Measurements from ENCODE around the gene MISP.
"Not testable (repeated sequence)": the region's sequence is repeated elsewhere in the genome, so short reads cannot be mapped to it uniquely, and the experiment has no call there.

The MISP gene, protein sequence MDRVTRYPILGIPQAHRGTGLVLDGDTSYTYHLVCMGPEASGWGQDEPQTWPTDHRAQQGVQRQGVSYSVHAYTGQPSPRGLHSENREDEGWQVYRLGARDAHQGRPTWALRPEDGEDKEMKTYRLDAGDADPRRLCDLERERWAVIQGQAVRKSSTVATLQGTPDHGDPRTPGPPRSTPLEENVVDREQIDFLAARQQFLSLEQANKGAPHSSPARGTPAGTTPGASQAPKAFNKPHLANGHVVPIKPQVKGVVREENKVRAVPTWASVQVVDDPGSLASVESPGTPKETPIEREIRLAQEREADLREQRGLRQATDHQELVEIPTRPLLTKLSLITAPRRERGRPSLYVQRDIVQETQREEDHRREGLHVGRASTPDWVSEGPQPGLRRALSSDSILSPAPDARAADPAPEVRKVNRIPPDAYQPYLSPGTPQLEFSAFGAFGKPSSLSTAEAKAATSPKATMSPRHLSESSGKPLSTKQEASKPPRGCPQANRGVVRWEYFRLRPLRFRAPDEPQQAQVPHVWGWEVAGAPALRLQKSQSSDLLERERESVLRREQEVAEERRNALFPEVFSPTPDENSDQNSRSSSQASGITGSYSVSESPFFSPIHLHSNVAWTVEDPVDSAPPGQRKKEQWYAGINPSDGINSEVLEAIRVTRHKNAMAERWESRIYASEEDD

DNA sequence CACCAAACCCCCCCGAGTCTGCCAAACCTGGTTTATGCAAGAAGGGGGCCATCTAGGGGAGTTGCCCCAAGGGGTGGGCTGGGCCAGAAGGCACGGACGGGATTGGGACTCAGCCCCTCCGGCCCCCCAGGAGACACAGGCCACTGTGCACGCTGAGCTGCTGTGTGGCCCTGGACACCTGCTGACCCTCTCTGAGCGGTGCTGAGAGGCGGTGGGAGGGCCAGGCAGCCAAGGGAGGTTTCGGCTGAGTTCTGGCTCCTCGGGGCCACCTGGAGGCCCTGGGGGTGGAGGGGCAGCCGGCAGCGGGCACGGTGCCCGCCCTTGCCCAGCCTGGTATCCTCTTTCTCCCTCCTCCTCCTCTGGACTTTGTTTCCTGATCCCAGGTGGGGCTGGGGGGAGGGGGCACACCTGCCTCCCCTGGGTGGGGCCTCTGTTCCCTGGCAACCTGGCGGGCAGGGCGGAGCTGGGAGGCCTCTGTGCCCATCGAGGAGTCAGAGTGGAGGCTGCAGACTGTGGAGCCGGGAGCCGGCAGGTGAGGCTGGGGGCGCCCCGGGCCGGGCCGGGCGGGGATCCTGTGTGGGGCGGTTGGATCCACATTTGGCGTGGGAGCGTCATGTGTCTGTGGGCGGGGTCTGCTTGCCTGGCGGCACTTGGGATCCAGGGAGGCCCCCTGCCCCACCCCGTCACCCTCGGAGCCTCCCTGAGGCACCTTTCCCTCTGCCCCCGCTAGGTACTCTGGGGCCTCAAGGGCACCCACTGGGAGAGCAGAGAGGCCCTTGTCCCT, at the start of gene MISP:
TSS of gene MISP (plus strand) at position 473 of the 784 bp plus-strand sequence. CDS start 5,835 bp downstream, outside the sequence.
- no peak for DNase-seq

DNA sequence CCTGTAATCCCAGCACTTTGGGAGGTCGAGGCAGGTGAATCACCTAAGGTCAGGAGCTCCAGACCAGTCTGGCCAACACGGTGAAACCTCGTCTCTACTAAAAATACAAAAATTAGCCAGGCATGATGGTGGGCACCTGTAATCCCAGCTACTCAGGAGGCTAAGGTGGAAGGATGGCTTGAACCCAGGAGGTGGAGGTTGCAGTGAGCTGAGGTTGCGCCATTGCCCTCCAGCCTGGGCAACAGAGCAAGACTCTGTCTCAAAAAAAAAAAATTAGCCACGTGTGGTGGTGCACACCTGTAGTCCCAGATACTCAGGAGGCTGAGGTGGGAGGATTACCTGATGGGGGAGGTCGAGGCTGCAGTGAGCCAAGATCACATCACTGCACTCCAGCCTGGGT, 48.1 kb upstream of the MISP start:
- DNase-seq: not testable (repeated sequence)

DNA sequence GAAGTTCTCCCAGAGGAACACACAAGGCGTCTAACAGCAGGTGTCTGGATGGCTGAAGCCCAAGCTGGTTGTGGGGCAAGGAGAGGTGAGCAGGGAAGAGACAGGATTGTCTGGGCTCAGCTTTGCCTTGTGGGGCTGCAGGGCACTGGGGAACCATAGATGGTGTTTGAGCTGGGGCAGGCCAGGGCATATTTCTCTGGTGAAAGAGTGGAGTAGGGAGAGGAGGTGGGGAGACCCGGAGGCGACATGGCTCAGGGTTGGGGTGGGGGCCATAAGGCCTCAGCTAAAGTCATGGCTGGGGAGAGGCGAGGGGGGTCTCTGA, 47.6 kb upstream of the MISP start:
- no peak for DNase-seq

DNA sequence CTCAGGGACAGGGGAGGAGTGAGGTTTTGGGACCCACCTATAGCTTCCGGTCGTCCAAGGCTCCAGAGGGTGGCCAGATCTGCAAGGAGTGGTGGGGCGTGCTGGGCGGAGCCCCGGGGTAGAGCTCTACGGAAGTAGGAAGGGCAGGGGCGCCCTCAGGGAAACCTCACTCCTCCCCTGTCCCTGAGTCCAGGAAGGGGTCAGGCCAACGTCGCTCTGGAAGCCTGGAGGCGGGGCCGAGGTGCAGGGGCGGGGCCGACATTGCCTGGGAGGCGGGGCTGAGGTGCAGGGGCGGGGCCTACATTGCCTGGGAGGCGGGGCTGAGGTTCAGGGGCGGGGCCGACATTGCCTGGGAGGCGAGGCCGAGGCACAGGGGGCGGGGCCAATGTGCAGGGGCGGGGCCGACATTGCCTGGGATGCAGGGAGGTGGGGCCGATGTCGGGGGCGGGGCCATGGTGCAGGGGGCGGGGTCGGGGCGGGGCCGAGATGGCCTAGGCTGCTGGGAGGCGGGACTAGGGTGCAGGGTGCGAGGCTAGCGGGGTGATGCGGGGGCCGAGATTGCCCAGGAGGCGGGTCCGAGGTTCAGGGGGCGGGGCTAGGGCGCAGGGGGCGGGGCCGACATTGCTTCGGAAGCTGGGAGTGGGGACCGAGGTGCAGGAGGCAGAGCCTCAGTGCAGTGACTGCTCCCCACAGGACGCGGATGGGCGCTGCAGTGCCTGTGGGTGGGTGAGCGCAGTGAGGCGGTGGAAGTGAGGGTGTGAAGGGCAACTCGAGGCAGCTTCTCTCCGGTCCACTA, 47.1 kb upstream of the MISP start:
- DNase-seq: no peak

DNA sequence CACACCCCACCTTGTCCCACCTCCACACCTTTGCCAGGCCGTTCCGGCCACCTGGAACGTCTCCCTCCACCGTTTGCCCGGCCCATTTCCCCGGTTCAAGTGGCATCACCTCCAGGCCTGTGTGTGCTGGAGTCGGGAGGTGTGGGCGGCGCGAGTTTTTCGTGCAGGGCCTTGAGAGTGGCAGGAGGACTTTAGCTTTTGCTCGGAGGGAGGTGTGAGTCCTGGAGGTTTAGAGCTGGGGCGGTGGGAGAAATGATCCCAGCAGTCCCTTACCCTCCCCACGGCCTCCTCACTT, 46.5 kb upstream of the MISP start:
- no peak for DNase-seq

DNA sequence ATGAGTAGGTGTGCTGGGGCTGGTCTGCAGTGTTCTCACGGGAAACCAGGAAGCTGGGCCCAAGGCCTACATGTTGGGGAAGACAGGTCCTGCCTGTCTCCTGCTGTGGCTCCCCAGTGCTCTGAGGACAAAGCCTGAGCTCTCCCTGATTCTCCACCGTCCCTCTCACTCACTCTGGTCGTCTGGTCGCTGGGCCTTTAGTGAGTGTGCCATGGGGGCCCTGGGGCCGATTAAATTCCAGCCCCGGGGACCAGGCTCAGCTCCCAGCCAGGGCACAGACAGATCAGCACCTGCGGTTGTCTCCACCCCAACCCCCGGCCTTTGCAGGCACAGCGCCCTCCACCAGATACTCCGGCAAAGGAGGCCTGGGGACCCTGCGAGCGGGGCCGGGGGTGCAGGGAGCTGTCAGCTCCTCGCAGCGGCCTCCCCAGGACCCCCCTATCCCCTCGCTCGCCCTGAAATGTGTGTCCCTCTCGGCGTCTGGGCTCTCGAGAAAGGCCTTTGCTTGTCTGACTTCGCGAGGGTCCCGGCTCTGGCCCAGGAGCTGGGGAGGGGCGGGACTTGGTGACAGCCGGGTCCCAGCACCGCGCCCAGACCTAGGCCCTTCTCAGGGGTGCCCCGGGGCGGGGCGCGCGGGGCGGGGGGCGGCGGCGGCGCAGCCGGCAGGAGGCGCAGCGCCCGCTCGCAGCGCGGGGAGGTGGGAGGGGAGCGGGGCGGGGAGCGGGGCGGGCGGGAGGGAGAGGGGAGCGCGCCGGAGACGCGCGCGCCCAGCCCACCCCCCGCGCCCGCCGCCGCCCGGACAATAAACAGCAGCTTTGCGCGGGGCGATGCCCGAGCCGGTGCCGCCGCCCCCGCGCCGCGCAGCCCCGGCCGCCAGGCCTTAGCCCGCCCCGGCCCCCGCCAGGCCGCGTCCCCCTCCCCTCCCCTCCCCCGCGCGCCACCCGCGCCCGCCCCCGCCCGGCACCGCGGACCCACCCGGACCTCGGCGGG, 42.5 kb upstream of the MISP start, which contains the start of gene PALM:
TSS of gene PALM (plus strand) at position 782 of the 990 bp plus-strand sequence. CDS start 212 bp downstream, outside the sequence.
- DNase-seq: no peak

DNA sequence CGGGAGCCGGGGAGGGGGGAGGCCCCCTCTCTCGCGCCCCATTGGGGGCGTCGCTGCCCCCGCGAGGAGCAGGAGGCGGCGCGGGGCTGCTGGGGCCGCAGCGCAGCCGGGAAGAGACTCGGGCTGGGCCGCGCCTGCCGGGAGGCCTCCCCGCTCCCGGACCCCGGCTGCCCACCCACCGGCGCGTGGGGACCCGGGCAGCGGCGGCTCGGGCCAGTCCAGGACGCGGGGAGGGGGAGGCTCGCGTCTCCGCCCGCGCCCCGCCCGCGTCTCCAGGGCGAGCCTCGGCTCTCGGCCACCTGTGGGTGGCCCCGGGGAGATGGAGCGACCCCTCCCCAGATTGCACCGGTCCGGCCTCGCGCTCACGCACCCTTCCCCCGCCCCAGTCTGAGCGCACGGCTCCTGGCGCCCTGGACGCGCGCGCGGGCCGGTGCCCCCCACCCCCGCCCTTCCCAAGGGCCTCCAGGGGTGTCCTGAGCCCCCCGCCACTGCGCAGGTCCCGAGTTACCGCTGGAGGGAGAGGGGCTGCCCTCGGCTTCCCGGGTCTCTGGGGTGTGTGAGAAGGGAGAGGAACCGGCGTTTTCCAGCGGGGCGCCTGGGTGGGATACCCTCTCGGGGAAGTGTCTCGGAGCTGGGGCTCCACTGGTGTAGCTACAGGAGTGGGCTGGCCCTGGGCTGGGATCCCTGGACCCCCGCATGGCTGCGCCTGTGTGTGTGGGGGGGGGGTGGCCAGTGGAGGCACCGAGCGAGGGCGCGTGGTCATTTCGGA, 41.5 kb upstream of the MISP start:
- DNase-seq: no peak

DNA sequence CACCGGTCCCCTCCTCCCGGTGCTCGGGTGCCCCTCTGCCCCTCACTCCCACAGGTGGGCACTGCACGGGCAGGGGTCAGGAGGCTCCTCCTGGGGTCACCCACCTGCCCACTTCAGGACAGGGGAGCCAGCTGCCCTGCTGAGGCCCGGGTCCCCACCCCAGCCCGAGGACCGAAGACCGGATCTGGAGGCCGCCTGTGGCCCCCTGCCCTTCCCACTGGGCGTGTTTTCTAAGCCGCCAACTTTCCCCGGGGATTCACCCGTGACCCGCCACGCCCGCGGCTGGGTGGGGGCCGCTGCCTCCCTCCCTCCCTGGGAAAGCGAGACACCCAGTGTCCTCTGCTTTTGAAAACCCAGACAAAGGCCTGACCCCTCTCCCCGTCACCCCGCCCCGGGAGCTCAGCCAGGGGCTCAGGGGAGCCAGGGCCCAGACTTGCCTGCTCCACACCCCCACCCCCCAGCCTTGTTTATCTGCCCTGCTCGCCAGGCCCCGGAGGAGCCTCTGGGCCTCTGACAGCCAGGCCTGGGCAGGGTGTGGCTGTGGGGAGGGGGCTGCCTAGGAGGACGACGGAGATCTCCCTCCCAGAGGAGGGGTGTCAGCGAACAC, 40.8 kb upstream of the MISP start:
- no peak for DNase-seq

DNA sequence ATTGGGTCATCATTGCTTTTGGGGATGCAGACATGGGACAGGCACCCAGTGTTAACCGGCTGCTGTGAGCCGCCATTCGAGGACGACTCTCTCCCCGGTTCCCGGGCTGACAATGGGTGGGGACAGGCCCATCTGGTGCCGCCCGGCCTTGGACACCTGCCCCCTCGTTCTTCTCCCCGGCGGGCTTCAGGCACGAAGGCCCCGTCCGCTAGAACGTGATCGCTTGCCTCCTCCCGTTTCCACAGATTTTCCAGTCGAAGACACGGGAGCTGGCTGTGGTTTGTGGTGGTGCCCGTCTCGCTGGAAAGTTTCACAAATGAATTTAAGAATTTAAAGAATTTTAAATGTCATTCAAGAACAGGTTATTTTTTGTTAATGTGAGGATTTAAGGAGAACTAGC, 40.1 kb upstream of the MISP start:
- no peak for DNase-seq

DNA sequence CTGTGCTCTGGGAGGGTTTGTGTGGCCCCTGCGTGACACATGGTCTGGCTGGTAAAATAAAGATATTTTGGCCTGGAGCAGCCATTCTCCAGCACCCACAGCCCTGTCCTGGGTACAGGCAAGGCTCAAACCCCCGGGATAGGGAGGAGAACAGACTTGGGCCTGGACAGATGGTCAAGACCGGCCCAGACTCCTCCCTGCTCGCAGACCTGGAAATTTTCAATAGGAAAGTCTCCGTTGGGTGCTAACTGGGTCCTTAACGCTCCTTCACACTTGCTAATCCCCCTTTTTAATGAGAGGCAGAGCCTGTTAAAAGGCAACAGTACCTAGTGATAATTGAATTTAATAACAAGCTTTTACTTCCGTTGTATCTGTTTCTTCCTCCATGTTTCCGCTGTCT, 39.7 kb upstream of the MISP start:
- no peak for DNase-seq

DNA sequence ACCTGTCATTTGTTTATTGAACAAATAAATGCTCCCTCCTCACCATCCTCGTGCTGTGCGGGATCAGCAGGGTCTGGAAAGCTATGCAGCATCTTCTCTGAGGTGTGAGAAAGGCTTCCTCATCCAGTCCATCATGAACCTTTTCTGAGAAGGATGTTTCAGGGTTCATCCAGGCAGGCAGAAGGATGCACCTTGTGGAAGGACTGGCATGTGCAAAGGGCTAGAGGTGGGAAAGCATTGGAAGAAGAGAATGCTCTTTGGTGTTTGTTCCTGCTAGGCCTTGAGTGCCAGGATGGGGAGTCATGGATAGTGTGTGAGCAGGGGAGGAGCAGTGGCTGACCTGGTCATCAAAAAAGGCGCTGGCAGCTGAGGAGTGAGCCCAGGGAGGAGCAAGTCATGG, 35.6 kb upstream of the MISP start:
- DNase-seq: no peak

DNA sequence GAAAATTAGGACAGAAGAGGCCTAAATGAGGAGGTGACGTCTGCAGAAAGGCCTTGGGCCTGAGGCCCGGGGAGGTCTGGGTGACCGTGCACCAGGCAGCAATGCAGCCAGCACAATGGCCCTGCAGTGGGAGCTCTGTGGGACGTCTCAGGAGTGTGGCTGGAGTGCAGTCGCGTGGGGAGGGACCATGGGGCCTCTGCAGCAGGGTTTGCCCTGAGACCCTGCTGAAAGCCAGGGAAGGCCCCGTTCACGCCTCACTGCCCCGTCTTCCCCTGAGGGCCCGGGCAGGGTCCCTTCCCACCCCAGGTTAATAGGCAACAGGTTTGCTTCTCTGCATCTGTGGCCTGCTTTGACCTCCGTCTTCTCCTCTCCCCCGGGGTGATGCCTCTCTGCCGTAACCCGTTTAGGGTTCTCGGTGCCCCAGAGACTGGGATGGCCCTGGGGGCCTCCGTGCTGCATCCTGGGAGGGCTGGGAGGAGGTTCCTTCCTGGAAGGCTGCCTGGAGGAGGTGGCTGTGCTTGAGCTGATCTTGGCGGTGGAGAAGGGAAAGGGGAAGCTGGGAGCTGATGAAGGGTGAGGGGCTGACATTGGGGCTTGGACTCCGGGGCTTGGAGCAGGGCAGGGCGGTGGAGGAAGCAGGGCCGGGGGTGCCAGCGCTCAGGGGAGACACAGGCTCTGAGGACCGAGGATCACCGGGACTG, 32.5 kb upstream of the MISP start:
- DNase-seq: no peak

DNA sequence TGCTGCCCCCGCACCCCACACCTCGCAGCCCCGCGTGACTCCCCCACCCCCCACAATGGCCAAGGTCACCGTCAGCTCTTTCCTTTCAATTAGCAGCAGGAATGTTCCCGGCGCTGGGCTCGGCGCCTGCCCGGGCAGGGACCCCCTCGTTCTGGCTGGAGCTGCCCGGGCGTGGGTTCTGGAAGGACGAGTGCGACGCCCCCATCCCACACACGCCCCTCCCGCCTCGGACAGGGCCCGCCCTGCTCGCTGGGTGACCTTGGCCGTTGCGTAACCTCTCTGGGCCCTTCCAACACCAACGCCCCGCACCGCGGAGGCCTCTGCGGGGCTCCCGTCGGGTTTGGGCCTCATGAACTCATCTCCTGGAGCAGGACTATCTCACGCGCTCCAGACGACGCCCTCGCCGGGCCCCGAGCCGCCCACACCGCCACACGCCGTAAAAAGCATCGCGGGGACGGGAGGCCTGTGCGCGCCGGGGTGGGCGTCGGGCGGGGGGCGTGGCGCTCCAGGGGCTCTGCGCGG, 31.9 kb upstream of the MISP start:
- DNase-seq: no peak

DNA sequence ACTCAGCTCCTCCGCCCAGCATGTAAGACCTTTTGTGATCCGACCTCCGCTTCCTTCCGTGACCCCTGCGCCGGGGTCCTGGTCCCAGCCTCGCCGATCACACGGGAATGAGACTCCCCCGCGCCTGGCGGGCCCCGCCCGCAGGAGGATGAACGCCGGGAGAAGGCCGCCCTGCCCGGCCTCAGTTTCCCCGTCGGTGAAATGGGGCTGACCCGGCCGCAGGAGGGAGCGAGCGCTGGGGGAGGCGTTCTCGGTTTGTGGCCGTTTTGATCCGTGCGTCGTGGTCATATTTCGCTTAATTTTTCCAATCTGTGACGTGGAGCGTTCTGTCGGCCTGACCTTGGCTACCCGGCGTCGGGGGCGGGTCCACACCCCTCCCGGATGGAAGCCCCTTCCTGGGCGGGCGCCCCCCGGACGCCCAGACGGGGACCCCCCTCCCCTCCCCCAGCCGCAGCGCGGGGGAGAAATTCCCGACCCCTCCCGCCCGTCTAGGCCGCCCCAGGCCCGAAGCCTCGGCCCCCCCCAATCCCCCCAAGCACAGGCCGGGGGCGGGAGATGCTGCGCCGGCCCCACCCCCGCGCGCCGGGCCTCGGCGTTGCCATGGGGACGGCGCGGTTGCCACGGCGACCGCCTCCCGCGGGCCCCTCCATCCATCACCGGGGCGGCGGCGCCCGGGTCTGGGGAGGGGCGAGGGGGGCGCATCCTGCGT, 31.1 kb upstream of the MISP start:
- no peak for DNase-seq

DNA sequence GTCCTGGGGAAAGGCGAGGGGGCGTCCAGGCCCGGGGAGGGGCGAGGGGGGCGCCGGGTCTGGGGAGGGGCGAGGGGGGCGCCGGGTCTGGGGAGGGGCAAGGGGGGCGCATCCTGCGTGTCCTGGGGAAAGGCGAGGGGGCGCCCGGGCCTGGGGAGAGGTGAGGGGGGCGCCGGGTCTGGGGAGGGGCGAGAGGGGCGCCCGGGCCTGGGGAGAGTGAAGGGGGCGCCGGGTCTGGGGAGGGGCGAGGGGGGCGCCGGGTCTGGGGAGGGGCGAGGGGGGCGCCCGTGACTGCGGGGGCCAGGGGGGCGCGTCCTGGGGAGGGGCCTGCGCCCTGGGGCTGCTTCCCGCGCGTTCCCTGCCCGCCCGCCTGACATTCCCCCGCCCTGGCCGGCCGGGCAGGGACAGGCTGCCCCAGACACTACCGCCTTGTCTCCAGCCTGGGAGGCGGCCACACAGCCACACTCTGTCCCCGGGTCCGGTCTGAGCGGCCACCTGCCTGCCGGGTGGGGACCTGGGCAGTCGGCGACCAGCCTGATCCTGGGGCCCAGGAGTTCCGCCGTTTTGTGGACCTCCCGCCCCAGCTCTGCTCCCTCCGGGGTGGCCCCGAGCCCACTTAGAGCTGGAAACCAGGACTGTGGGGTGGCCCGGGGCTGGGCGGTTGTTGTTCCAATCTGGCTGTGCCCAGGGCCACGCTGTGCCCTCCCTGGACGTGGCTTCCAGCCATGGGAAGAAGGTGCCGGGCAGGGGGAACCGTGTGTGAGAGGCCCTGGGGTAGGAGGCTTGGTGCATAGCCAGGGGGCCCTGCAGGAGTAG, 30.4 kb upstream of the MISP start:
- no peak for DNase-seq

DNA sequence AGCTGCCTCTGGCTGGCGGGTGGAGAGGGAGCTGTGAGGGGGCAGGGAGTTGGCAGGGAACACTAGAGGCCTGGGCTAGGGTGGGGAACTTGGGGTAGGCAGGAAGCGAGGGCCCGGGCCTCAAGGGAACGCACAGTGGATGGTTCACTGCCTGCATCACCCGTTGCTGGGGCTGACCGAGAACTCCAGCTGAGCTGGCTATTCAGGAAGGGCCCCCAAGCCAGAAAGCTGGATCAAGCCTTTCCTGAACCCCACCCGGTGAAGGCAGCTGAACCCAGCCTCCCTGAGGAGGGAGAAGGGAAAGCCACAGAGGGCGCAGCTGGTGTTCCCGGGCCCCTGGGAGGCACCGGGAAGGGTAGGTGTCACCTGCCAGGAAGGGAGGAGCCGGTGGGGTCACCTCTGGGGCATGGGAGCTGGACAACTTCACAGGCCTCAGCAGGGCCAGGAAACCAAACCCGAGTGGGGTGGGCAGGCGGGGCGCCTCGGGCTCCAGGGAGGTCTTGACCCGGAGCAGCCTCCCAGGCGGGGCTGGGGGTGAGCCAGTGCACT, 28.3 kb upstream of the MISP start:
- no peak for DNase-seq

DNA sequence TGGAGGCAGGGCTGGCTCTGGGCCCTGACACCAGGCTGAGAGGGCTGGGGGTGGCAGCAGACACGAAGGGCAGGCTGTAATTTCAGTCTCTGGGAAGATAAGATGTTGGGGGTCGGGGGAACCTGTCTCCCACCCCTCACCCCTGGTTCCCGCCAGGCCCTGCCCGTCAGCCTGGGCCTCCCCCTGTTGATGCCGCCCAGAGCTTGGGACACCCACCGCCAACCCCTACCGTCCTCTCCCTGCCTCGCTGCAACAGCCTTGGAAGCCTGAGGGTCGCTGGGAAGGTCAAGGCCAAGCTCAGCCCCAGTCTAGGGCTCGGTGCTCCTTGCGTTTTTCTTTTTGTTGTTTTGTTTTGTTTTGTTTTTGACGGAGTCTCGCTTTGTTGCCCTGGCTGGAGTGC, 27.7 kb upstream of the MISP start:
- no peak for DNase-seq

DNA sequence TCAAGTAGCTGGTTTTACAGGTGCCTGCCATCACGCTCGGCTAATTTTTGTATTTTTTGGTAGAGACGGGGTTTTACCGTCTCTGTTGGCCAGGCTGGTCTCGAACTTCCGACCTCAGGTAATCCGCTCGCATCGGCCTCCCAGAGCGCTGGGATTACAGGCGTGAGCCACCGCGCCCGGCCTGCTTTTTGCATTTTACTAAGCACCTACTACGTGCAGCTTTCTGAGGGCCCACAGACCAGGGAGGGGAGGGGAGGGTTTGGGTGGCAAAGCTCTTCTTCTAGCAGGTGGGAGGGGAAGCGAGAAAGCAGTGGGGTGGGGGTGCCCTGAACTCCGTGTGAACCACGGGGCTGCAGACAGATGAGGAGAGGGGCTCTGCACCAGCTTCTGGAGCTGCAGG, 27.2 kb upstream of the MISP start:
- no peak for DNase-seq
